Muscle layer of duodenum (tissue), 2 donors: ENCODE measurements around the gene HSDL1.
"Not testable (repeated sequence)": the region's sequence is repeated elsewhere in the genome, so short reads cannot be mapped to it uniquely, and the experiment has no call there.

Source experiments
- H3K27ac ChIP-seq: one replicate; pipeline ENCODE4 v1.7.0; 2013; ENCODE audit warnings: mild to moderate bottlenecking, low read length
- H3K27me3 ChIP-seq: one replicate; pipeline ENCODE4 v1.7.0; 2013; ENCODE audit warnings: low read depth, mild to moderate bottlenecking, control low read depth, low read length
- H3K36me3 ChIP-seq, 2 donors: one replicate each; pipeline ENCODE4 v1.7.0; 2013; ENCODE audit warnings: low read length in 2 of 2, control low read depth in 1 of 2, mild to moderate bottlenecking in 1 of 2; ENCODE audit not compliant: insufficient read depth in 2 of 2, control insufficient read depth in 1 of 2
- H3K4me1 ChIP-seq, 2 donors: one replicate each; pipeline ENCODE4 v1.7.0; 2013; ENCODE audit warnings: low read length in 2 of 2, mild to moderate bottlenecking in 2 of 2, control low read depth in 1 of 2, moderate library complexity in 1 of 2; ENCODE audit not compliant: insufficient read depth in 2 of 2, control insufficient read depth in 1 of 2
- H3K4me3 ChIP-seq, 2 donors: one replicate each; pipeline ENCODE4 v1.7.0; 2013; ENCODE audit warnings: low read length in 2 of 2, low read depth in 1 of 2, mild to moderate bottlenecking in 1 of 2
- H3K9me3 ChIP-seq, 2 donors: one replicate each; pipeline ENCODE4 v1.7.0; 2013; ENCODE audit warnings: low read length in 2 of 2, control low read depth in 1 of 2, mild to moderate bottlenecking in 1 of 2; ENCODE audit not compliant: control insufficient read depth in 1 of 2
- donor health status: healthy.

The HSDL1 gene

DNA sequence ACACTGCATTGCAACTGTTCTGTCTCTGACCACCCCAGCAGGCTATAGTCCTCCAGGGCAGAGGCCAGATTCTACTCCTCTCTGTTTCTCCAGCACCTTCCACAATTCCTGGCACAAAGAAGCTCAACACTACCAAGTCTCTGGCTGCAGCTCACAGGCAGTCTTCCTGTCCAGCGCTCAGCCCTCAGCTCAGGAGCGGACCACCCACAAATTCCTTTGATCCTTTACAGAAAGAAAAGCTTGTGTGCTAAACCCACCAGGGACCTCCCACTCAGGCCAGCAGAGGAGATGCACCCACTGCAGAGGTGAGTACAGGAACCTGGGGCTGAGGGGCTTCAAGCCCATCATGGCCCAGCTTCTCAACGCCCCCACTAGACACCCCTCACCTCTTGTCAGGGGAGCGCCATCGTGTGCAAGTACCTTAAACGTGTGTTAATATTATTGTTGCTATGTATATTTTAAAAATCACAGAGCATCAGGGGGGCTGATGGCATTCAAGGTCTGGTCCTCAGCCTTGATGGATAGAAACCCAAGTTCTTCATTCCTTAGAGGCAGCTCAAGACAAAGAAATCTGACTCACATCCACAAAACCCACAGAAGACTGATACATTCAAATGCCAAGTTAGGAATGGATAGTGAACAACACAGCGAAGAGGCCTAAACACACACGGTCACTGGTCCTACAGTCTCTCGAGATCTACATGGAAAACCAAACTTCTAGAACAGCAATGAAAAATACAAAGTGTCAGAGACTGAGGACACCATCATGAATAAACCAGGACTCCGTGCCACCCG is 8.4 kb downstream of the HSDL1 start:
- no peaks in the 10 kb centered on the region for H3K4me1 ChIP-seq
- H3K9me3 ChIP-seq = no peaks in the 10 kb centered on the region
- H3K4me3 ChIP-seq = no peak overlapping the region
- H3K27ac ChIP-seq = no peak overlapping the region
- H3K36me3 ChIP-seq = no peaks in the 10 kb centered on the region
- no peaks in the 10 kb centered on the region for H3K27me3 ChIP-seq

DNA sequence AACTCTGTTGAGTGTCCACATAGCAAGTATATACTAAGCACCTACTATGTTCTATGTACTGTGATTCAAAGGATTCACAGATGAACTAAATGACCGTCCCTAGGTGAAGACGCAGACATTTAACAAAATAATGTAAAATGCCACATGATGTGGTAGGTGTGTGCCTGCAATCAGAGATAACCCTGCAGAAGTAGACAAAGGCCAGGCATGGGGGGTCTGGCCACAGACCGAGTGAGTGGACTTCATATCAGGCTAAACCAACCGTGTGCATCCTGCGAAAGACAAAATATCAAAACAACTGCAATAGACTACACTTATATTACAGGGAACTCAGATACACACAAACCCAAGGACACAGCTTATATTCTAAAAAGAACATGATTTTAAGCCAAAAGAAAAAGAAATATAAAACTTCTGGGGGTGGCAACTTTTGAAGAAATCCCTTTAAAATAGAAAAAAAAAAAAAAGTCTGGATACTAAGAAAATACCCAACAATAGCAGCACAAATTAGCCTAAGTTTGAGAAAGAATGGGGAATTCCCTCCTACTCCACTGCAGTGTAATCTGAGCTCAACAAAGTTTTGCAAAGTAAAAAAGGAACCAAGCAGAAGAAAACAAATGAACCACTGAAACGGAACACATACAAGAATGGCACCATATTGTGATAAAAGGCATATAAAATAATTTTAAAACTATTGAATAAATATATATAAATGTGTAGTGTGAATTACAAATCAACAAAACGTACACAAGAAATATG is 12.3 kb downstream of the HSDL1 start:
- H3K4me3 ChIP-seq = no peak overlapping the region
- peaks cover 11 to 23% of the 10 kb centered on the region in 2 donors for H3K36me3 ChIP-seq
- no peak overlapping the region for H3K27ac ChIP-seq
- H3K9me3 ChIP-seq = no peaks in the 10 kb centered on the region
- H3K4me1 ChIP-seq = no peaks in the 10 kb centered on the region
- H3K27me3 ChIP-seq = no peaks in the 10 kb centered on the region

DNA sequence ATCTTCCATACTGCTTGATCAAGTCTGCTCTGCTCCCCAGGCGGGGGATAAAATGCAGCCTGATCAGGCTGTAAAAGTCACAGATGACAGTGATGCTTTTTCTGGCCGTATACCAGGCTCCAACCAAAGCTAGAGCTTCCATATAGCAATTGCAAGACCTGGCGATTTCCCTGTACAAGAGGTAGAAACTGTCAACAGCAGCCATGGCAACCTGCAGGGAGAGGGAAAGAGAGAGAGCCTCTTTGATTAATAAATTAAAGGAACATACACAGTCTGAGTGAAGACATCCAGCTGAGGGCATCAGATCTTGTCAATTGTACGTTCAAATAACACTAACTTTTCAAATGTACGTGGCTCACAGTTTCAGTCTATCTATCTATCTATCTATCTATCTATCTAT is 13.9 kb downstream of the HSDL1 start:
- H3K27ac ChIP-seq = no peak overlapping the region
- H3K9me3 ChIP-seq = no peaks in the 10 kb centered on the region
- no peaks in the 10 kb centered on the region for H3K4me1 ChIP-seq
- peaks cover 14 to 30% of the 10 kb centered on the region in 2 donors for H3K36me3 ChIP-seq
- H3K4me3 ChIP-seq = no peak overlapping the region
- H3K27me3 ChIP-seq = no peaks in the 10 kb centered on the region

DNA sequence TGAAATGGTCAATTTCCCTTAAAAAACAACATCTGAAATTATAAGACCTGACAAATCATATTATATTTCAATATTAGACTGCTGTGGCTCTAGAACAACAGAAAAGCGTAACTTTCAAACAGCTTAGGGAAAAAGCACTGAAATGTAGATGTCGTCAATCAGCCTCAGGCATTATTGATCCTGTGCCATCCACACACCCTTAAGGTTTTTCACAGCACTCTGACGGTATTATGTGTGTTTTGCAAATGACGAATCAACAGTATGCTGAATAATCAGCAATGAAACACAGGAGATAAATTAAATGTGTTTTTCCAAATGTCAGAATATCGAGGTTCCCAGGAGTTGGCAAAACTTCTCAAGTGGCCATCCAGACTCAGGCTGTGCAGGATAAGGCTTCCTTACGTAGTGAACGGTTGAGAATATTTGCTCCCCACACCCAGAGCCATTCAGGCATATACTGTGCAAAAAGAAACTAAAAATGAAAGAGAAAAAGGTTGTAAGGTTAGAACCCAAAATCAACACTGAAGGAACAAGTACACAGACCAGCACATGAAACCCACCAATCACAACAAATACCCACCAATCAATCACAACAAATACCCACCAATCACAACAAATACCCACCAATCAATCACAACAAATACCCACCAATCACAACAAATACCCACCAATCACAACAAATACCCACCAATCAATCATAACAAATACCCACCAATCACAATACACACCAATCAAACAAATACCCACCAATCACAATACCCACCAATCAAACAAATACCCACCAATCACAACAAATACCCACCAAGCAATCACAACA is 20.5 kb downstream of the HSDL1 start:
- H3K27me3 ChIP-seq = no peaks in the 10 kb centered on the region

DNA sequence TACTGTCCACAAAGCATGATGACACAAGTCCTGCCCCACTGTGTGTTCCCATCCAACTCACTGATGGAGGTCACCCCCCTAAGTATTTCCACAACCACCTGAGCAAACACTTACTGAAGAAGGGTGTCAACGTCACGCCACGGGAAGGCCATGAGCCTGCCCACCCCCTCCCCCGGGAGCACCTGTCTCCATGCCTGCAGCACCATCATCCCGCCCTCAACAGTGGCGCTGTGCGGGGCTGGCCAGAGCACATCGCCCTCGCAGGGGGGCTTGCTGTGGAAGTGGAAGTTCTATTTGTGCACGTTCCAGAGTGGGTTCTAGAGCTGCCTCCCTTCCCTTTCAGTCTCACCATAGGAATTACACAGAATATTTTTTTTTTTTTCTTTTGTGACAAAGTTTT is 24.0 kb downstream of the HSDL1 start:
- Histone ChIP-seq H3K27ac (no peak overlapping the region), H3K27me3 (no peaks in the 10 kb centered on the region), H3K9me3 (no peaks in the 10 kb centered on the region), H3K36me3 (peaks cover 6 to 13% of the 10 kb centered on the region in 2 donors), H3K4me1 (peaks cover under 1 to 5% of the 10 kb centered on the region in 2 donors), H3K4me3 (no peak overlapping the region)

More for the DNA sequence above, 20.5 kb downstream of the HSDL1 start:
- Histone ChIP-seq H3K36me3 (peaks cover 13 to 29% of the 10 kb centered on the region in 2 donors), H3K4me1 (no peaks in the 10 kb centered on the region), H3K4me3 (no peak overlapping the region), H3K27ac (no peak overlapping the region), H3K9me3 (no peaks in the 10 kb centered on the region)

DNA sequence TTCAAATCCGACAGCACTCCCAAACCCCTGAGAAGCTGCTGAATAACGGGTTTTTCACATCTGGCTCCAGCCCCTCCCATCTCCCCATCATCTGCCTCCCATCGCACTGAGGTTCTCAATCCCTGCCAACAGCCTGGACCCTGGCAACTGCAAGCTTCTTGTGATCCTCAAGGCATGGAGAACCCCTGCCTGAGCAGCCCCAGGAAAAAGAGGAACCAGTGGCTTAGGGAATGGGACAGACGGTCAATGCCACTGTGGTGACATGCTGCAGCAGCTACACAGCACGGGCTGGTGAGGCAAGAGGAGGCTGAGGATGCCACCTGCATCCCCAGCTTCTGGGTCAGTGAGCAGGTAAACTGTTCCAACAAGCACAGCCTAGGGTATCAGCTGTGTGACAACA is 25.0 kb downstream of the HSDL1 start:
- no peak overlapping the region for H3K27ac ChIP-seq
- peaks cover 6 to 13% of the 10 kb centered on the region in 2 donors for H3K36me3 ChIP-seq
- H3K27me3 ChIP-seq = no peaks in the 10 kb centered on the region
- H3K9me3 ChIP-seq = no peaks in the 10 kb centered on the region
- no peak overlapping the region for H3K4me3 ChIP-seq
- peaks cover 9 to 15% of the 10 kb centered on the region in 2 donors for H3K4me1 ChIP-seq

DNA sequence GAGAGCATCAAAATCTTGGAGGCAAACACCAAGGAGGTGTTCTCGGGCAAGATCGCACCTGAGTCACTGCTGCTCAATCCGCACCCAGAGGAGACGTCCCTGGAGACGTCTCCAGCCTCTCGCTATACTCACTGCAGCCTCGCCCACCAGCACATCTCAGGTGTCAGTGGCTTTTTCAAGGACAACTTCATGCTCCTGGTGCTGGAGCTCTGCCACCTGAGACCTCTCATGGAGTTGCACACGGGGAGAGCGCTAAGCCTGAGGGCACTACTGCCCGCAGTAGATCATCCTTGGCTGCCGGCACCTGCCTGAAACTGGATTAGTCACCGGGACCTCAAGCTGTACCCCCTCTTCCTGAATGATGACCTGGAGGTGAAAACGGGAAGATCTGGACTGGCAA is 25.6 kb downstream of the HSDL1 start:
- no peak overlapping the region for H3K27ac ChIP-seq
- no peaks in the 10 kb centered on the region for H3K9me3 ChIP-seq
- peaks cover 9 to 19% of the 10 kb centered on the region in 2 donors for H3K4me1 ChIP-seq
- H3K27me3 ChIP-seq = no peaks in the 10 kb centered on the region
- peaks cover 3 to 13% of the 10 kb centered on the region in 2 donors for H3K36me3 ChIP-seq
- no peak overlapping the region for H3K4me3 ChIP-seq

DNA sequence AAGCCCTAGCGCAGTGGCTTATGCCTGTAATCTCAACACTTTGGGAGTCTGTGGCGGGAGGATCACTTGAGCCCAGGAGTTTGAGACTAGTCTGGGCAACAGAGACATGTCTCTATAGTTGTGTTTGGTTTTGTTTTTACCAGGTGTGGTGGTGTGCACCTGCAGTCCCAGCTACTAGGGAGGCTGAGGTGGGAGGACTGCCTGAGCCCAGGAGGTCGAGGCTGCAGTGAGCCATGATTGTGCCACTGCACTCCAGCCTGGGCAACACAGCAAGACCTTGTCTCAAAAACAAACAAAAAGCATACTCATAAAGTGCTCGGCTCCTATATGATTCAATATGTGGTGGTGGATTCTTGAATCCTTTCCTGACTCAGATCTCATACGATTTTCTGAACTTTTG is 26.7 kb downstream of the HSDL1 start:
- not testable (repeated sequence) for H3K9me3 ChIP-seq, H3K4me3 ChIP-seq, H3K27ac ChIP-seq, H3K36me3 ChIP-seq, H3K27me3 ChIP-seq
- H3K4me1 ChIP-seq = peaks cover 9 to 21% of the 10 kb centered on the region in 2 donors

DNA sequence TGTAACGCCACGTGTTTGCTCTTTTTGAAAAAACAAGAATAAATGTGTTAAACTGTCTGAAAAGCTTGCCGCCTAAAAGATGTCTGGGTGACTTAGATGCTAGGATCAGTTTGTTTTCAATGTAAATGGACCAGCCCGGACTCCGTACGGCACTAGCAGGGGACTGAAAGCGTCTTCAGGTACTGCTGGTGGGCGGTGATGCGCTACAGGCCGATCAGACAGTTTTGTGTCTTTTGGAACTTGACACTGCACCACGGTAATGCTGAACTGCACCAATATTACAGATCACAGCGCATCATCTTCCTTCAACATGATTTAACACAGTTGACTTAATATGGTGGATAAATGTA is 27.5 kb downstream of the HSDL1 start:
- peaks cover 9 to 21% of the 10 kb centered on the region in 2 donors for H3K4me1 ChIP-seq
- no peaks in the 10 kb centered on the region for H3K9me3 ChIP-seq
- H3K27ac ChIP-seq = peak overlapping the region; percentile 89
- peak overlapping the region; percentile 95 for H3K4me3 ChIP-seq
- peaks cover 0 to under 1% of the 10 kb centered on the region in 2 donors for H3K36me3 ChIP-seq
- H3K27me3 ChIP-seq = no peaks in the 10 kb centered on the region

DNA sequence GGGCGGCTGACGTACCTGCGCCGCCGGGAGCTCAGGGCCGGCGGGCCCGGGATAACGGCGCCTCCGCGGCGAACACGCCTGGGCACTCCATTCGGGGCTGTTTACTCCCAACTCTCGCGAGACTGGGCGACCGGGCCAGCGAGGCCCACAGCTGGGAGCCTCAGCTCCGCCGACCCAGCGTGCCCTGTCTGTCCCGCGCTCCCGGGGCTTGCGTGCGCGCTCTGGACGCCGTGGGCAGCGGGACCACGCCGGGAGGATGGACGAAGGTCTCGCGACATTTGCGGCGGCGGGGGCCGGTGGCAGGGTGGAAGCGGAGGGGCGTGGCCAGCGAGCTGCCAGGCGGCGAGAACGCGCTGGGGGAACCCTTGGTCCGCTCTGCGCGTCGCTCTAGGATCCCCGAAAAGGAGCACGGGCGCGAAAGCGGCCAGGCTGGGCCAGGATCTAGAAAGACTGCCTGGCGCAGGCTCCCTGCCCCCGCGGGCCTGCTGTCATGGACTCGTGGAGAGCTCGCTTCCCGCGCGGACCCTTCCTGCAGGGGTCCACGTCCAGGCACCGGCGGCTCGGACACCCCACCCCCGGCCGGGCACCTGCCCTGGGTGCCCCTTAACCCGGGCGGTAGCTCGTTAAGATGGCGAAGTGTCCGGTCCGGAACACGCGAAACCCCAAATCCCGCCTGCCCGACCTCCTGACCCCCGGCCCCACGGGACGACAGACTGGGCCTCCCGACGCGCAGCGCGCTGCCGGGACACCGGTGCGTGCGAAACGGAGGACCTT is 28.1 kb downstream of the HSDL1 start, which contains the start of gene MBTPS1:
Gene MBTPS1, minus strand, starts transcription at position 223 of the 774 bp plus-strand sequence. CDS start 15,159 bp downstream, outside the sequence.
- Histone ChIP-seq H3K4me3 (peak within 1 kb of the TSS; percentile 95), H3K36me3 (no peaks in the 10 kb centered on the region), H3K27ac (peak within 1 kb of the TSS; percentile 89), H3K9me3 (no peaks in the 10 kb centered on the region), H3K27me3 (no peaks in the 10 kb centered on the region), H3K4me1 (peaks cover 9 to 21% of the 10 kb centered on the region in 2 donors)
